GM21529 (cell line): ENCODE measurements around the gene SLX4IP.

Experiments used
- ATAC-seq: cut with Tn5 transposase; IDR thresholded peaks from one replicate; pipeline ENCODE4 v1.9.1; 2021; ENCODE audit not compliant: unreplicated experiment

The SLX4IP gene

DNA sequence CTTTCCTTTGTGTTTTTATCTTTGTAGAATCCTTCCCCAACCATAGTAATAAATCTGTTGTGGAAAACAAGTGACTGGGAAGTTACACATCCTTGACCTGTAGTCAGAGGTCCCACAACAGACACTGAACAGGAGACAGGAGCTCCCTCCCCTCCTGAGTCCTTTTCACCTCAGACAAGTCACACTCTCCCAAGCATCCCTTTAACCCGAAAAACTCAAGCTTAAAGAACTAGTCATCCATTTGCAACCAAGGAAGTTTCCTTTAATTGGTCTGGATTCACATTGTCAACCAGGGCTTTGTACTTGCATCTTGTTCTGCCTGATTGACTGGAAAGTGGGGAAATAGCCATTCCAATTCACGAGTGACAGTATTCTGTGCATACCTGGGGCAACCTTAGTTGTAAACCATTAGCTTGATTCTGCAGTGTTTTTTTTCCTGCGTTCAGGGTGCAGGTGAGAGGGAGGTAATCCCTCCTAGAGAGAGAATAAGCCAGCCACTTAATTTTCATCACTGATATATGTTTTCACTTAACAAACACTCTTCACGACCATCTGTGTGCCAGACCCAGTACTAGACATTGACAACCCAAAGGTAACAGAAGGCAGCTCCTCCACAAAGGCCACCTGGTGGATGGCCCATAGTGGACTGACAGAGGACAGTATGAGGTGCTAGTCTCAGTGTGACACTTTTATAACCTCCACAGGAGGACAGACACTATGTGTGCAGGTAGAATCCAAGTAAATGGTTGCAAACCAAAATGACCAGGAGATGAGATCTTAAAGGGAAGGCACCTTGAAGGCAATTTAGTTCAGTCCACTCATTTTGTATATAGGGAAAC is 112.4 kb downstream of the SLX4IP start:
- ATAC-seq, result no peak

DNA sequence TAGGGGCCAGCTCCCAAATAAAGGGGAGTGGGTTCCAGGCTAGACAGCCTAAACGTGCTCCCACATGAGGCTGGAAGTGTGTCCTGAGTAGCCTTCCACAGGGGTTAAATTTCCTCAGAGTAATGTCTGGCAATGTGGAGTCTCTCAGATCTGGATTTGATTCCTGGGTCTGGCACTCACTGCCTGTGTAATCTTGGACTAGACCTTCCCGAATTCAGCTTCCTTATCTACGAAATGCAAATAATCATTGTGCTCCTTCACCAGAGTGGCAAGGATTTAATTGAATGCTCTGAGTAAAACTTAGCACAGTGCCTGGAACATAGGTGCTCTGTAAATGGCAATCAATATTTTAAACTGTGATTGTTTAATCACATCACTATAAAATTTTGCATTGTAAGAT is 114.4 kb downstream of the SLX4IP start:
- no peak for ATAC-seq

DNA sequence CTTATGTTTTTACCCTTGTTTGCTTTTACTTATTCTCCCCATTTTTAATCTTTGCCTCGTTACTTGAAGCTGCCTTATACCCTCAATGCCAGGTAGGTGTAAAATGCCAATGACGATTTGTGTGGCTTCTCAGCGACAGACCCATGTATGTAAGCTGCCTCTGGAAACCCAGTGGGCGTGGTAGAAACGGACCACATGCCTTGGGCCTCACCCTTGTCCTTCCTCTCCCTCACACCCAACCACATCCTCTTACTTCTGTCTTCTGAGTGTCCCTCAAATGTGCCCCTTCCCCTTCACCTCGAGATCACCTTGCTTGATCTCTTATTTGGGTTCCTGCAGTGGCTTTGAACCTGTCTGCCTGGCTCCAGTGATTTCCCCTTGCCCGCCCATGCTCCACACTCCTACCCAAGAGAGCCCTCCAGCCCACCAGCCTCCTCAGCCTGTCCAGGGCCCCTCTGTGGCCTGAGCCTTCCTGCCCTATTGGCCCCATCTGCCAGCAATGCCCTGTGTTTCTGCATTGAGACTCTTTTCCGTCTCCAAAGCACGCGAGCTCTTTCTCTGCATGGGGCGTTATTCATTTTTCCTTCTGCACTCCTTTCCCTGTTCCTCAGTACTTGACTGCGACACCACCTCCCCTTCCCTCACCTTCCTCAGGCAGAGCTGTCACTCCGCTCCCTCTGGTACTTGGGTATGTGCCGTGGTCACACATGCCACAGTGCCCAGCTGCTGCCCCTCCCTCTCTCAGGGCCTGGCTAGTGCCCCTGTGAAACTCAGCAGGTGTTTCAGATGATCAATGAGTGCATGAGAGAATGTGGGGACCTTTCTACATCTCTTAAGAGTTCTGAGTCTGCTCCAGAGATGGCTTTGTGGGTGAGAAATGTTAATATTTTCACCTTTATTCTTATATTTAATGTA is 115.4 kb downstream of the SLX4IP start:
- no peak for ATAC-seq

DNA sequence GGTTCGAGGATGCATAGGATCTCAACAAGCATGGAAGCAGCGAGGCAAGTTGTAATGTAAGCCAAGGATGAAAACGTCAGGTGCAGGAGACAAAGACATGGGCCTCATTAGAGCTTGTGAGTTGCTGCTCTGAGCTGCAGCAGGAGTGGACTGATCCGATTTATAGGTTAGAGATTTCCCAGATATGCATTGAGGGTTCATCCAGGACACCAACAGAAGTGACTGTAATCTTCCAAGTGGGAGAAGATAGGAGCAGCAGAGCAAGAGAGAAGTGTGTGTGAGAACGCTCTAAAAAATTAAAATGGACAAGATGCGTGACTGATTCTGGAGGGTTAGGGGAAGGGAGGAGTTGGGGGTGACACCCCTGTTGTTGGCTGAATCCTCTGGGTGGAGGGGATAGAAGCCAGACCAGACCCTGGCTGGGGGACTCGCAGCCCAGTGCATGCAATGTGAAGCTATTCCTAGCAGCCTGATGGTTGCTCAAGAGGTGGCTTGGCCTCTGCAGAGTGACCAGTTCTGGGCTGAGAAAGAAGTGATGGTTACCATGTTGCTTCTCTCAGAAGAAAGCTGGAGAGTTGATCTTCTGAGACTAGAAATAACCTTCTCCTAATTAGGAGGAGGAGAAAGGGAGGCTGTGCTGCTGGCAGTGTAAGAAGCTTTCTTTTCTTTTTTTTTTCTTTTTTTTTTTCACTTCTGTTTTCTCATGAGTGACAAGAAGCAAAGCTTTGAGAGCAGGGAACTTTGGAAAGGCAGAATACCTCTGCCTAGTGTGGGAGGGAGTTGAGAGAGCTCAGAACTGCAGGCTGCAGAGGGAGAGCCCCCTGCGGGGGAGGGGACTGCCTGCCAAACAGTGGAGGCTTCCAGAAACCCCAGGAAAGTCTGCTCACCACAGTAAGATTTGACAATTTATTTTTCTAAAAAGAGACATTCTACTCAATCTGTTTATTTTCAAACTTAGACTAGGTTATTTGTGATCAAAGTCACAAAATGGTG is 116.9 kb downstream of the SLX4IP start:
- peak; percentile 86 for ATAC-seq

DNA sequence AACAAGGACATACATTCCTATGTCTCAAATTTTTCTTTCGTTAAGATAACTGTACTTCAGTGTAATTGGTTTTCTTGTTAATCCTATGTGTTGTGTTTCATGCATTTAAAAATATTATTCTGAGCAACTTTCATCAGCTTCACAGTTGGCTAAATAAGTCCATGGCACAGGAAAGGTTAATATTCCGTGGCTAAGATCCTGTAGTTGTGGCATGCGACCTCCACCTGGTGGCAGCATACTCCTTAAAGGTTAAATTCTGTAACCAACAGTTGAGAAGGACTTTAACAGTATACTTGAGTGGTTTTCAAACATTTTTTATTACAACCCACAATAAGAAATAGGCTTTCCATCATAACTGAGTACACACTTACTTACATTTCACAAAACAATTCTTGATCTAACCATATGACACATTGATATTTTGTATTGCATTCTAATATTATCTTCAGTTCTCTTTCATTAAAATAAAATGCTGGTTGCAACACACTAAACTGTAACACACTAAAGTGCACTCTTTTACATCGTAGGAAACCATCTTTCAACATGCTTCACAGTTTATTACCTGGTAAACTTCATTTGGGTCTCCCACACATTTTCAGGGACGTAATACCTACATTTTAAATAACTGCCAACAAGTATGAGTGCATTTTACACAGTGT is 118.3 kb downstream of the SLX4IP start:
- peak; percentile 58 for ATAC-seq

DNA sequence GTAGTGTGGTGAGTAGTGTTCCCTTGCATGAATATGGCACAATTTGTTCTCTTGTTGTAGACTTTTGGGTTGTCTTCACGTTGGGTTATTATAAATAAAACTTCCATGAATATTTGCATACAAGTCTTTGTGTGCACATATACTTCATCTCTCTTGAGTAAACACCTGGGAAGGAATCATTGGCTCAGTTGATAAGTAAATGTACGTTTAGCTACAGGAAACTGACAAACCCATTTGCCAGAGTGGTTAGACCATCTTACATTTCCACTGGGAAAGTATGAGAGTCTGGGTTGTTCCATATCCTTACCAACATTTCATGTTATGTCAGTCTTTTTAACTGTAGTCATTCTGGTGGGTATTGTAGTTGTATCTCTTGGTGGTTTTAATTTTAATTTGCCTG is 119.2 kb downstream of the SLX4IP start:
- no peak for ATAC-seq

DNA sequence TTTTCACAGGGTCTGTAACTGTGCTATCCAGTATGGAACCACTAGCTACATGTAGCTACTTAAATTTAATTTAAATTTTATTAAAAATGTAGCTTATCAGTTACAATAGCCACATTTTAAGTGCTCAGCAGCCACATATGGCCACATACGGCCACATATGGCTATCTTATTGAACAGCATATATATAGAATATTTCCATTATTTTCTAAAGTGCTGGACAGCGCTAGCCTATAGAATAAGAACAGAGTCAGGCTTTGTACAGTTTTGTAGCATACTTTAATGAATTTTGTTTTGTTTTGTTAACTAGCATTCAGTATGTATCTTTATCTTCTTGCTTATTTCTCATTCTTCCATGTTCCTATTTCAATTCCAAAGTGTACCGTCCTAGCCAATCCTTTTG is 120.3 kb downstream of the SLX4IP start:
- ATAC-seq, result no peak

DNA sequence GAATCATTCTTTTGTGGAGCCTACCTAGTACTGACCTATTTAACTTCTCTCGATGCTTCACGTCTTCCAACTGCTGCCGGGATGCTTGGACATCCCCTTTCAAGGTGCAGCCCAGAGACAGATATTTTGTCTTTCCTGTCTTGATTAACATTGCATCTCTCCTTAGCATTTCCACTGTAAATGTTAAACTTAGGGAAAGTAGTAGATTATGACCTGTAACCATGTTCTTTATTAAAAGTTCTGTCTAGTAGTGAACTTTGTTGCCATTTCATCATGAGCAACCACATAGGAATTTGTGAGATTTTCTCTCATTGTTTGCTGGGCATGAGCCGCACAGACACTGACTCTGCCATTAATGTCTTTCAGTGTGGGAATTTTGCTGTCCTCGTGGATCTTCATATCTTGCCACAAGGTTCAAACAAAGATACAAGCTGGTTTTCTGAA is 120.8 kb downstream of the SLX4IP start:
- no peak for ATAC-seq

DNA sequence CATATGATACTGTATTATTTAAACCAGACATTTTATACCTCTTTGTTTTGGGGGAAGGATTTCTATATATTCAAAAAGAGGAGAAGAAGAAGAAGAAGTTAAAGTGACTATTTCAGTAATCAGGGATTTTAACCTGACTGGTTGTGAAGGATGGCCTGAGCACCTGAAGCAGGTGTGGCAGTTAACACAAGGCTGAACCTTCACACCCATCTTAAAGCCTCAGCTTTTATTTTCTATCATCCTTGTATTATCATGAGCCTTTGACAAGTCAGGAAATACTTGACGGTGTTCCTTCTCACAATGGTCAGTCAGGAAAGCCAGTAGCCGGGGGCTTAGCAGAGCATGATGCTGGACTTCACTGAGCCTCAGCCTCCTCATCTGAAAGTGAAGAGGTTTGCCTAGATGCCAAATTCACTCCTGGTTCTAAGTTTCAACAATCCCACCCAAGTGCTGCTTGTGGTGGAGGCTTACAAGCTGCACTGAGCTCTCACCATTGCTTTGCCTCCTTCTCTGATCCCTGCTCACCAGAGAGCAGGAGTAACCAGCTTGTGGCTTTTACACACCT is 121.5 kb downstream of the SLX4IP start:
- no peak for ATAC-seq

DNA sequence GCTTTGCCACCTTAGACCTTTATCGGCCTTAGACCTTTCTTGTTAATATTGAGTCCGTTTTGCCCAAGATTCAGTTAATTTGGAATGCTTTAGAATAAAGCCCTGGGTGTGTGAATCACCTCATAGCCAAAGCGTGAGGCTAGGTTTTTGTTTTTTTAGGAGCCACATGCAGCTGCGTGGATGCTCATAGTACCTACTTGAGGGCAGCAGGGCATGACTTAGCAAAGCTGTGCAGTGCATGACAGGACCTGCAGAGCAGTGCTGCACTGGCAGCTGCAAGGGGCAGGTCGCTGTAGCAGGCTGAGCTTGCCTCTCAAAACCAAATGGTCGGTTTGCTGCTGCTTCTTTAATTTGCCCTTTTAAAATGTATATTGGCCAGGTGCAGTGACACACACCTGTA is 122.6 kb downstream of the SLX4IP start:
- ATAC-seq, result no peak

DNA sequence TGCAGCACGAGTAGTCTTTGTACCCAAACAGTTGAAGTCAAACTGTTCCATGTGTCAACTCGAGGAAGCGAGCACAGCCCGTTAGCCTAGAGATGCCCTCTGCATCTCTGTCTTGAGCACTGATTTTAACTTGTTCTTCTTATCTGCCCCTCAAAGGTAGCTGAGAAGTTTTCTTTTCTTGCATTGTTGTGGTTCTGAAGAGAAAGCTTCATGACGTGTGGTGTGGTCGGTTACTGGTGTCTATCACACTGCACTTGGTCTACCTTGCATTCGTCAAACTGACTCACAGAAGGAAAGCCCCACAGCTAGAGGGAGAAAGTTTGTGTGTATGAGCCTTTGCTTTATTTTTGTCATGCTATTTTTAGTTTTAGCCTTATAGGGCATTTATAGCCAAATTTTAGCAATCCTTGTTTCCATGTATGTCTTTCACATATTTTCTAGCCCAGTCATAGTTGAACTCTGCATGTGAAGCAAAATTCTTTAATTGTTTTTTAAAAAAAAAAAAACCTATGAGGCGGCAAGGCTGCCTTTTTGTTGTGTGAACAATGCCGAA is 123.6 kb downstream of the SLX4IP start:
- peak; percentile 91 for ATAC-seq

DNA sequence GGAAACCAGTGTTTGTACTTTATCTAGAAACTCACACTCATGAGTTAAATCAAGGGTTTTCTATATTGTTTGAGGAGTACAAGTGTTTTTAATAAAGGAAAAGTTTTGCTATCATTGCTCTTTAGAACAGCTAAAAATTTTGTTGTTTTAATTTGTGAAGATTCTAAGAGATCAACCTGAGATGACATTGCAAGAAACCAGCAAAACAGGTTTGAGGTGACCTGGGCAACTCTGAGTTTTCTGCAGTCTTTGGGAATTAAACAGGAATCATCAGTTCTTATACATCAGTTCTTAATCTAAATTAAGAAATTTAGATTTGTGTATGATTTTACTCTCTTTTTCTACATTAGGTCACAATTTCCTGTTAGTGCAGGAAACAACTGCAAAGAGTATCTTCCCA is 124.2 kb downstream of the SLX4IP start:
- no peak for ATAC-seq

DNA sequence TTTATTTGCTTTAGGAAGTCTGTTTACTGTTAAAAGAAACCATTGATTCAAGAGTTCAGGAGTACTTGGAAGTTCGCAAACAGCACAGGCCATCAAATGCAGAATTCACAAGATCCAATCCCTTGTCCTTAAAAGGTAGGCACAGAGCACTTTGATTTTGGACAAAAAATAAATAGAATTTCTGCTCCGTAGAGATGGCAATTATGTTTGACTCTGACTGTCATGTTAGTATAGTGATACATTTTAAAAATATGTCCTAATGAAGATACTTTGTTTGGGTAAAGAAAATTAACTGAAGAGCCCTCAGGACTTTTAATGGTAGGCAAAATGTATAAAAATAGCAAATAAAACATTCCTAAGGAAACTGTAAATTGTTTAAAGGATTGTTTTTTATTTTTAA is 125.6 kb downstream of the SLX4IP start:
- ATAC-seq, result no peak

DNA sequence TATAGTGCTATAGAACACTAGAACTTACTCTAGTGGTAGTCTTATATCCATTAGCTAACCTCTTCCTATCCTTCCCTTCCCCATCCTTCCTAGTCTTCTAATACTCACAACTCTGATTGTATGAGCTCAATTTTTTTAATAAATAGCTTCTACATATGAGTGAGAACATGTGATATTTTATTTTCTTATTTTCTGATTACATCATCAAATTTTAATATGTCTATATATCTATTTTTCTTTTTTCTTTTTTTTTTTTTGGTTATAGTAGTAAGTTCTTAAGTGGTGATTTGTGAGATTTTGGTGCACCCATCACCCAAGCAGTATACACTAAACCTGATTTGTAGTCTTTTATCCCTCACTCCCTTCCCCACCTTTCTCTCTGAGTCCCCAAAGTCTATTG is 126.2 kb downstream of the SLX4IP start:
- ATAC-seq, result no peak

DNA sequence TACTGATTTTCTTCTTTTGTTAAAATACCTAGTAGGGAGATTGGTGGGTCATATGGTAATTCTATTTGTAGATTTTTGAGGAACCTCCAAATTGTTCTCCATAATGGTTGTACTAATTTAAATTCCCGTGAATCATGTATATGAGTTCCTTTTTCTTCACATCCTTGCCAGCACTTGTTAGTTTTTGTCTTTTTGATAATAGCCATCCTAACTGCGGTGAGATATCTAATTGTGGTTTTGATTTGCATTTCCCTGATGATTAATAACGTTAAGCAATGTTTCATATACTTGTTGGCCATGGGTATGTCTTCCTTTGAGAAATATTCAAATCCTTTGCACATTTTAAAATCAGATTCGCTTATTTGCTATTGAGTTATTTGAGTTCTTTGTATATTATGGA is 127.8 kb downstream of the SLX4IP start:
- no peak for ATAC-seq

DNA sequence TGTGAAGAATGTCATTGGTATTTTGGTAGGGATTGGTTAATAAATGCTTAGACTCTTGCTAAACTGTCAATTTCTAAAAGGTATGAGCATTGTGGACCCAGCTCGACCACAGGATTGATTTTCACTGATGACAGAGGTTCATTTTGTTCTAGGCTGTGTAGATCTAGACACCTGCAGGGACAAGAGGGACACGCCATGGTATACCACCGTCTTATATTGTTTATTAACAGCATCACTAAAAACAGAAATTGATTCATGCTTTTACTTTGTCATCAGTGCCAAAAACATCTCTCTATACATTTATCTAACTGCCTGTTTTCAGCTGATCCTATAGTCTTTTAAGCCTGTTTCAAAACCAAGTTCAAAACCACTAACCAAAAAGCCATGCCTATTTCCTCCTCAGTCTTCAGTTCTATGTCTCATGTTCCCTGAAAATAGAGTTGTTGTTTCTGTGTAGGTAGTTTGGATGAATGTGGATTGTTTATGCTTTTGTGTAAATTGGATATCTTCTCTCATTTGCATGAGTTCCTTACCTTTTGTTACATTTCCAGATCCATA is 128.9 kb downstream of the SLX4IP start:
- ATAC-seq, result no peak

DNA sequence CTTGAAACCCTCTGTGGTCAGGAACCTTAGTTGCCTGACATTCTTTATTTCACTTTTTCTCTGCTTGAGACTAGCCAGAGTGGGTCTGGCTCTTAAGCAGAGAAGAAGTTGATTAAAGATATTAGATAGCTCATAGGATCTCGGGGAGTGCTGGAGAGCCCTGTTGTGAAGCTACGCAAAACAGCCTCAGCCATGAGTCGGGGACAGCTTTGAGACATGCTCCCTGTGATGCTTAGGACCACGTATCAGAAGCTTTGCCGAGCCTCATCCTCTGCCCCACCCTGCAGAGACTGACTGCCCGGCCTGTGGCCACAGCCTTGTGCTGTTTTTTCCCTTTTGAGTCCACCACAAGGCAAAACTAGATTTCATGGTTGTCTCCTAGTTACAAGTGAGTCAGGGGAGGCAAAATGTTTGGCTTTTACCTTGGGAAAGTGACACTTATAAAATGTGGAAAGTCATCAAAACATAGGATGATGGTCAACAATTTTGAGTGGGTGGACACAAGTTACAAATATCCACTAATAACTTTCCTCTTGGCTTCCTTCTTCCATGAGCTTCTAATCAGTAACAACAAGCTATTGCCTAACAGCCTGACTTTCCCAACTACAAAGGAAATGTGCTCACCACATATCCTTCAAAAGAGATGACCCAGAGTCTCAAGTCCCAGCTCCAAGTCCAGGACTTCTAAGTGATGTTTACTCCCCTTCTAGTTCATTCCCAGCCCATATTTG is 130.3 kb downstream of the SLX4IP start:
- ATAC-seq, result no peak
